OCI-LY1 (cell line): ENCODE results near the gene PLPPR4.

Source experiments
- CTCF ChIP-seq: fragments of 200-600 bp; sonication (generic), shearing (Covaris generic); IDR thresholded peaks from 2 replicates; pipeline ENCODE4 v1.5.1; 2017; ENCODE audit warnings: mild to moderate bottlenecking, antibody characterized with exemption, low read length, moderate library complexity, mixed read lengths
- EZH2 ChIP-seq: fragments of 200-600 bp; sonication (generic), shearing (Covaris generic); IDR thresholded peaks from 2 replicates; pipeline ENCODE4 v1.8.0; 2017; ENCODE audit warnings: borderline replicate concordance, mixed run types, mild to moderate bottlenecking, antibody characterized with exemption, low read length, moderate library complexity, mixed read lengths

- TF ChIP-seq CTCF (no peak), EZH2 (no peak)
Measured at GRCh38 chr1:99331083-99331482, 66.8 kb downstream of the PLPPR4 start.
